Heart left ventricle (tissue), 13 donors: ENCODE measurements around the gene CTSE.

Experiments used
- CTCF ChIP-seq, 12 donors: fragments of 200-600 bp; sonication (generic) in 4 of 12; IDR thresholded peaks; one replicate each; pipeline versions ENCODE4 v1.5.0 to v1.8.0; 2018 to 2022; ENCODE audit warnings: antibody characterized with exemption in 12 of 12, mild to moderate bottlenecking in 5 of 12
- POLR2A ChIP-seq, 2 donors: fragments of 450-650 bp; IDR thresholded peaks; one replicate each; pipeline ENCODE4 v1.6.1; 2017; ENCODE audit warnings: antibody characterized with exemption in 2 of 2, mild to moderate bottlenecking in 2 of 2, moderate library complexity in 2 of 2
- donor health status: ischemic (EF 13 %, LVEDD 7.1; RV severe dilation, severe dysfunction).
- donor health status: DM: no; HTN: yes; CAD: no.
- donor health status: DM: no; HTN: no; CAD: no.
- donor health status: ischemic (EF 25% LVEDD 6.9; RV normal size, moderate dysfunction).
- donor health status: ischemic (EF 25% LVEDD 5.7; RV mildly dilated, moderate dysfunction).
- donor health status: ischemic (EF 35%, LVEDD 5.7; RV mildly dilated, moderate dysfunction).
- donor health status: nonischemic (EF 11% LVEDD 7.7; RV severe dilation, severe dysfunction).
- donor health status: DM: yes; HTN: yes; CAD: no.
- donor health status: PGD.
- donor health status: ischemic (EF 29% LVEDD 5.4; RV normal size, mild dysfunction).
- donor health status: nonischemic (EF 23%, LVEDD 6.1; RV moderate dilation, normal function).

- TF ChIP-seq CTCF (IDR thresholded peaks at IDR 0.05) (no peak), POLR2A (IDR thresholded peaks at IDR 0.05) (no peak)
Measured at GRCh38 chr1:206037581-206037980, 13.9 kb upstream of the CTSE start.
